AG09319 (cell line): ENCODE measurements around the gene SERAC1.

Experiments
- DNase-seq: peaks from one replicate; pipeline ENCODE4 v3.0.0-alpha.2; 2010; ENCODE audit warnings: low read depth; ENCODE audit errors: extremely low read depth
- TF ChIP-seq, protein P1 (sequence below): IDR thresholded peaks from 2 replicates; pipeline ENCODE4 v1.5.1; 2011; ENCODE audit warnings: low read depth, mild to moderate bottlenecking, inconsistent platforms, low read length, moderate library complexity

Gene SERAC1

DNA sequence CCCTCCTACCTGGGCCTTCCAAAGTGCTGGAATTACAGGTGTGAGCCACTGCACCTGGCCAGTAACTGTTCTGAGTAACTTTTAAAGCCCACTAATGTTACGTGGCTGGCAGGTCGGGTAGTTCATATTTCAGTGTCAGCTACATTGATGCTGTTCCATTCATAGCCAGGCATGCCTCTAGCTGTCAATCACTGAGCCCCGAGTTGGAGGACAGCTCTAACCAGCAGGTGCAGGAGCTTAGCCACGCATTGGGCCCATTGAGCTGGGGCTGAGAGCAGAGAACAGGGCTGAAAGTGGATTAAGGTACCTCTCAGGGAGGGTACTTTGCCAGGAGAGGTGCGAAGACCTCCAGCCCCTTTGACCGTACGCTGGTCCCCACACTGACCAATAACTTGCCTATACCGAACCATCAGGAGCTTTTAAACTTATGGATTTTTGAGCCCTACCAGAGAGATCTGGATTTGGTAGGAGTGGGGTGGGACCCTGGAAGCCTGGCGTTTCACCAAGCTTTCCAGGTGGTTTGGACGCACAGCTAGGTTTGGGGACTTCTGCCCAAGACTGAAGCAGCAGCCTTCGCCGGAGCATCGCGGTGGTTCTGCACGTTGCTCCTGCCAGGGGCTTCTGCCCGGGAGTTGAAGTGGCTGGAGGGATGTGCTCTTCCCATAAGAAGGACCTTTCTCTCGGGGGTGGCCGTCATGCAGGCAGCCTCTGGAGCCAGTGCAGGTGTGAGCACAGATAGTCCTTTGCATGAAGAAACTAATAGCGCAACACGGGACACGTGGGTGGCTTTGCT is 82.6 kb downstream of the SERAC1 start:
- no peak for DNase-seq
- TF ChIP-seq, protein P1, sequence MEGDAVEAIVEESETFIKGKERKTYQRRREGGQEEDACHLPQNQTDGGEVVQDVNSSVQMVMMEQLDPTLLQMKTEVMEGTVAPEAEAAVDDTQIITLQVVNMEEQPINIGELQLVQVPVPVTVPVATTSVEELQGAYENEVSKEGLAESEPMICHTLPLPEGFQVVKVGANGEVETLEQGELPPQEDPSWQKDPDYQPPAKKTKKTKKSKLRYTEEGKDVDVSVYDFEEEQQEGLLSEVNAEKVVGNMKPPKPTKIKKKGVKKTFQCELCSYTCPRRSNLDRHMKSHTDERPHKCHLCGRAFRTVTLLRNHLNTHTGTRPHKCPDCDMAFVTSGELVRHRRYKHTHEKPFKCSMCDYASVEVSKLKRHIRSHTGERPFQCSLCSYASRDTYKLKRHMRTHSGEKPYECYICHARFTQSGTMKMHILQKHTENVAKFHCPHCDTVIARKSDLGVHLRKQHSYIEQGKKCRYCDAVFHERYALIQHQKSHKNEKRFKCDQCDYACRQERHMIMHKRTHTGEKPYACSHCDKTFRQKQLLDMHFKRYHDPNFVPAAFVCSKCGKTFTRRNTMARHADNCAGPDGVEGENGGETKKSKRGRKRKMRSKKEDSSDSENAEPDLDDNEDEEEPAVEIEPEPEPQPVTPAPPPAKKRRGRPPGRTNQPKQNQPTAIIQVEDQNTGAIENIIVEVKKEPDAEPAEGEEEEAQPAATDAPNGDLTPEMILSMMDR, result no peak

DNA sequence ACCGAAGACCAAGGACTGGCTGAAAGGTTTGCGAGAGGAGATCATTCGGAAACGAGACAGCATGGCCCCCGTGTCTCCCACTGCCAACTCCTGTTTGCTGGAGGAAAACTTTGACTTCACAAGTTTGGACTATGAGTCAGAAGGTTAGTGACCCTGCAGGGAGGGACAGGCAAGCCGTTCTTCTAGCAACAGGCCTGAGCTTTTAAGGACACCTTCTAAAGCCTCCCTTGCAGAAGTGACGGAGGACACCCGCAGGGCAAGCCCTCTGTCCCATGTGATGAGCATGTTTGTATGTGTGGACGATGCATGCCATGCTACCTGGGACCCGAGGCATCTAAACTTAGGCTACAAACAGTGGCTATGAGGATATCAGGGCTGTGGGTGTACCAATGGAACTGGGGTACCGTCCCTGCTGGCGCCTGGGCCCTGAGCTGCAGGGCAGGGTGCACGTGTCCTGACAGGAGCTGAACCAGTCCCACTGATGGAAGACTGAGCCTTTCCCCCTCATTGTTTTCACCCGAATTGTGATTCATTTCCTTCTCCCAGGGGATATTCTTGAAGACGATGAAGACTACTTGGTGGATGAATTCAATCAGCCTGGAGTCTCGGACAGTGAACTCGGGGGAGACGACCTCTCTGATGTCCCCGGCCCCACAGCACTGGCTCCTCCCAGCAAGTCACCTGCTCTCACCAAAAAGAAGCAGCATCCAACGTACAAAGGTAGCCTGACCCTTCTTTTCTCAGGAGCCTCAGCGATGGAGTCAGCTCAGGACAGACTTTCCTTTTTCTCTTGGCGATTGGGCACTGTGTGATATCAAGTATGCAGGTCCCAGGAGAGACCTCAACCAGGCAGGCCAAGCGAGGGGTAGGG is 84.4 kb downstream of the SERAC1 start:
- TF ChIP-seq, protein P1, result no peak

DNA sequence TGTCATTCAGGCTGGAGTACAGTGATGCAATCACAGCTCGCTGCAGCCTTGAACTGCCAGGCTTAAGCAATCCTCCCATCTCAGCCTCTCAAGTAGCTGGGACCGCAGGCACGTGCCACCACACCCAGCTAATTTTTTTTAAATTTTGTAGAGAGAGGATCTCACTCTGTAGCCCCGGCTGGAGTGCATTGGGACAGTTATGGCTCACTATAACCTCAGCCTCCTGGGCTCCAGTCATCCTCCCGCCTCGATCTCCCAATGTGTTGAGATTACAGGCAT is 86.5 kb downstream of the SERAC1 start:
- DNase-seq, result no peak

More for the DNA sequence above, 84.4 kb downstream of the SERAC1 start:
- no peak for DNase-seq

DNA sequence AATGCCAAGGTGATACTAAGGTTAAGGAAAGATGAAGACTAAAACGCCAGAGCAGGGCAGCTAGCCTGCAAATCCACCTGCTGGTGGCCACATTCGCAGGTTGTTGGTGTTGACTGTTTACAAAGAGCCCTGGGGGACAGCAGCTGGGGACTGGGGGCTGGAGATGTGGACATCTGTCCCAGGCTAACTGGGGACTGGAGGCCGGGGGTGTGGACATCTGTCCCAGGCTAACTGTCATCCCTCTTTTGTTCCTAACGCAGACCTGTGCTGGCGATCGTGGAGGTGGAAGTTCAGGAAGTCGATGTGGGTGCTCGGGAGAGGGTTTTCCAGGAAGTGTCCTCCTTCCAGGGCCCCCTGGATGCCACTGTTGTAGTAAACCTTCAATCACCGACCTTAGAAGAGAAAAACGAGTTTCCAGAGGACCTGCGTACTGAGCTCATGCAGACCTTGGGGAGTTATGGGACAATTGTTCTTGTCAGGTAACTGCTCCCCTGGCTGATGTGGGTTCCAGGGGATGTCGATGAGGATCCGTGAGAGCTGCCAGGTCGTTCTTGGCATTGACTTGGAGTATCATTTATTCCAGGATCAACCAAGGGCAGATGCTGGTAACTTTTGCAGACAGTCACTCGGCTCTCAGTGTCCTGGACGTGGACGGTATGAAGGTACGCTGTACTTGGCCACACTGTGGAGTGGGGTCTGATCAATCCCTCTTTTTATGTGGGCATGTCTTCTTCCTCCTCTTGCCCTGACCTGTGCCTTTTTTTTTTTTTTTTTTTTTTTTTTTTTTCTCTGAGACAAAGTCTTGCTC is 87.0 kb downstream of the SERAC1 start:
- DNase-seq, result no peak
- TF ChIP-seq, protein P1, result no peak

More for the DNA sequence above, 86.5 kb downstream of the SERAC1 start:
- TF ChIP-seq, protein P1, result no peak

DNA sequence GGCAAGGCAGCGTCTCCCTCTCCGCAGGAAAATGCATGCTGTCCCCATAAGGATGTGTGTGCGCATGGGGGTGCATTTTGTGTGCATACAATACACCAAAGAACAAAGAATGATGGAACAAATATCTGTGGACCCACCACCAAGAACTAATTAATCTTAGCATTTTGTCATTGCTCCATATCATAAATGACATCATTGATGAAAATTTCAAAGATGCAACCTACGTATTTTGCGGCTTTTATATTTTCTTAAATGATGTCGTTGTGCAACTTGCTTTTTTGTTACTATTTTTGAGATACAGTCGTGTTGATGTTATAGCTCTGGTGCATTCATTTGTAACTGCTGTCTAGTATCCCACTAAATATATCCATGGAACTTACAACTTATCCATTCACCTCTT is 89.7 kb downstream of the SERAC1 start:
- no peak for DNase-seq
- TF ChIP-seq, protein P1, result no peak

DNA sequence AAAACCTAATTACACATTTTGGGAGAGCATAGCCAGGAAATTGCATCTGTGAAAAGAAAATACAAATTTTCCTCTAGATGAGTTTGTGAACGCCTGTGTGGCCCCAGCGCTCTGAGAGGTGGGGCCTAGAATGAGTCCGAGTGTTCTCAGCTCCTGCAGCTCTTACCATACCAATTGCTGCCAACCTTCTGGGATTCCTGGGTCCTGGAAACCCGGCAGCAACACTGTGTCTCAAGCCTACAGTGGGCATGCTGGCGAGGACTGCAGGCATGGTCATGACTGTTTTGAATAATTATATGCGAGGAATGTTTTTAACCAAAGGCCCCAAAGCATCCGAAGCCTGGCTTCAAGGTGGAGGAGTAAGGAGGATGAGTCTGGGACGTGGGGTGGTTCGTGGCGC is 90.4 kb downstream of the SERAC1 start:
- TF ChIP-seq, protein P1, result no peak
- no peak for DNase-seq

DNA sequence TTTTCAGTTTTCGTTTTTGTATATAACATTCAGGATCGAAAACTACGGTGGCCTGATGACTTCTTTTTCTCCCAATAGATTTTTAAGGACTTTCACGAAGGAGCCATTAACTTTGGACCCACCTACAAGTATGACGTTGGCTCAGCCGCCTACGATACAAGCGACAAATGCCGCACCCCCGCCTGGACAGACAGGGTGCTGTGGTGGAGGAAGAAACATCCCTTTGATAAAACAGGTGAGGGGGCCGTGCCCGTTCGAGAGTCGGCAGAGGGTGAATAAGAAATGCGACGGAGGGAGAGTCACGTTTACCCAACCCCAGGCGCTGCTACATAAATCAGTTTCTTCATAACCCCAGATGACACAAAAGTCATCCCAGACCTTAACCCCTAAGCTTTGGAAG is 91.5 kb downstream of the SERAC1 start:
- TF ChIP-seq, protein P1, result no peak
- DNase-seq, result no peak
